Measurements from ENCODE around the gene REN. TPM values are rescaled to one million over a fixed set of nuclear protein-coding genes. Genes with fewer than 3 reads are reported as not detected.
A peak's percentile ranks its signal among the peaks of the same experiment; 100 is the strongest.

The REN gene
- total and polyA plus RNA-seq, 2 of the 8 experiments (the other 6 are each of a cell fraction or from before 2014, with no cell fraction given), result 0.05 TPM; not detected in 1

GRCh38 chr1:204108312-204109141, 57.6 kb downstream of the REN start (continued):
- TF ChIP-seq CHD7 (IDR thresholded peaks at IDR 0.05; ENCODE audit: insufficient replicate concordance, low read length) (peak; percentile 85), ATF3 (IDR thresholded peaks at IDR 0.05; ENCODE audit: insufficient read depth, low read depth, low read length) (no peak), RXRA (IDR thresholded peaks at IDR 0.05; ENCODE audit: insufficient read depth, low read depth, low read length) (no peak), MAX (IDR thresholded peaks at IDR 0.05) (0 out of 2 replicates have a peak, but pooled peaks have one; percentile 24), TBP (IDR thresholded peaks at IDR 0.05; ENCODE audit: low read depth, low read length) (peak; percentile 45; the same call in 1 of the 2 replicates), GABPA (IDR thresholded peaks at IDR 0.05; ENCODE audit: borderline replicate concordance, insufficient read depth, low read length) (no peak), CTBP2 (IDR thresholded peaks at IDR 0.05; ENCODE audit: borderline replicate concordance, insufficient read depth, insufficient read length, low read length) (peak; percentile 94), FOSL1 (IDR thresholded peaks at IDR 0.05; ENCODE audit: insufficient read depth, low read depth, low read length) (no peak)
